ENCODE data around the gene KLHL36.
"Not testable (repeated sequence)": the region's sequence is repeated elsewhere in the genome, so short reads cannot be mapped to it uniquely, and the experiment has no call there.

The KLHL36 gene

GRCh38 chr16:84686707-84687298 lies 38.5 kb downstream of the KLHL36 start:
- TF ChIP-seq RARB (CRISPR knock-in tag; IDR thresholded peaks at IDR 0.05) (no peak), ARNTL (CRISPR knock-in tag; IDR thresholded peaks at IDR 0.05; ENCODE audit: borderline replicate concordance, low read depth) (no peak), PATZ1 (CRISPR knock-in tag; IDR thresholded peaks at IDR 0.05; ENCODE audit: borderline replicate concordance) (no peak), ZNF8 (CRISPR knock-in tag; IDR thresholded peaks at IDR 0.05) (no peak), ZNF565 (CRISPR knock-in tag; conservative IDR thresholded peaks at IDR 0.05; ENCODE audit: low read depth) (no peak), OSR1 (CRISPR knock-in tag; IDR thresholded peaks at IDR 0.05) (no peak), CSRNP3 (CRISPR knock-in tag; IDR thresholded peaks at IDR 0.05) (no peak), ZC3H10 (CRISPR knock-in tag; IDR thresholded peaks at IDR 0.05) (no peak), ESRRG (CRISPR knock-in tag; IDR thresholded peaks at IDR 0.05) (no peak), TOX (CRISPR knock-in tag; IDR thresholded peaks at IDR 0.05; ENCODE audit: borderline replicate concordance) (no peak), PPARA (CRISPR knock-in tag; IDR thresholded peaks at IDR 0.05; ENCODE audit: borderline replicate concordance) (no peak), BACH2 (CRISPR knock-in tag; IDR thresholded peaks at IDR 0.05; ENCODE audit: borderline replicate concordance) (no peak), GLIS3 (CRISPR knock-in tag; IDR thresholded peaks at IDR 0.05) (no peak), ZFP3 (CRISPR knock-in tag; IDR thresholded peaks at IDR 0.05) (no peak), ISL1 (CRISPR knock-in tag; IDR thresholded peaks at IDR 0.05) (no peak)
- TF ChIP-seq, protein P1, sequence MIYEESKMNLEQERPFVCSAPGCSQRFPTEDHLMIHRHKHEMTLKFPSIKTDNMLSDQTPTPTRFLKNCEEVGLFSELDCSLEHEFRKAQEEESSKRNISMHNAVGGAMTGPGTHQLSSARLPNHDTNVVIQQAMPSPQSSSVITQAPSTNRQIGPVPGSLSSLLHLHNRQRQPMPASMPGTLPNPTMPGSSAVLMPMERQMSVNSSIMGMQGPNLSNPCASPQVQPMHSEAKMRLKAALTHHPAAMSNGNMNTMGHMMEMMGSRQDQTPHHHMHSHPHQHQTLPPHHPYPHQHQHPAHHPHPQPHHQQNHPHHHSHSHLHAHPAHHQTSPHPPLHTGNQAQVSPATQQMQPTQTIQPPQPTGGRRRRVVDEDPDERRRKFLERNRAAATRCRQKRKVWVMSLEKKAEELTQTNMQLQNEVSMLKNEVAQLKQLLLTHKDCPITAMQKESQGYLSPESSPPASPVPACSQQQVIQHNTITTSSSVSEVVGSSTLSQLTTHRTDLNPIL (CRISPR knock-in tag; IDR thresholded peaks at IDR 0.05; ENCODE audit: low read depth): no peak
- TF ChIP-seq, protein P2, sequence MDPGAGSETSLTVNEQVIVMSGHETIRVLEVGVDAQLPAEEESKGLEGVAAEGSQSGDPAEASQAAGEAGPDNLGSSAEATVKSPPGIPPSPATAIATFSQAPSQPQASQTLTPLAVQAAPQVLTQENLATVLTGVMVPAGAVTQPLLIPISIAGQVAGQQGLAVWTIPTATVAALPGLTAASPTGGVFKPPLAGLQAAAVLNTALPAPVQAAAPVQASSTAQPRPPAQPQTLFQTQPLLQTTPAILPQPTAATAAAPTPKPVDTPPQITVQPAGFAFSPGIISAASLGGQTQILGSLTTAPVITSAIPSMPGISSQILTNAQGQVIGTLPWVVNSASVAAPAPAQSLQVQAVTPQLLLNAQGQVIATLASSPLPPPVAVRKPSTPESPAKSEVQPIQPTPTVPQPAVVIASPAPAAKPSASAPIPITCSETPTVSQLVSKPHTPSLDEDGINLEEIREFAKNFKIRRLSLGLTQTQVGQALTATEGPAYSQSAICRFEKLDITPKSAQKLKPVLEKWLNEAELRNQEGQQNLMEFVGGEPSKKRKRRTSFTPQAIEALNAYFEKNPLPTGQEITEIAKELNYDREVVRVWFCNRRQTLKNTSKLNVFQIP (CRISPR knock-in tag; IDR thresholded peaks at IDR 0.05; ENCODE audit: borderline replicate concordance, low read depth): no peak
- ATAC-seq: no peak

DNA sequence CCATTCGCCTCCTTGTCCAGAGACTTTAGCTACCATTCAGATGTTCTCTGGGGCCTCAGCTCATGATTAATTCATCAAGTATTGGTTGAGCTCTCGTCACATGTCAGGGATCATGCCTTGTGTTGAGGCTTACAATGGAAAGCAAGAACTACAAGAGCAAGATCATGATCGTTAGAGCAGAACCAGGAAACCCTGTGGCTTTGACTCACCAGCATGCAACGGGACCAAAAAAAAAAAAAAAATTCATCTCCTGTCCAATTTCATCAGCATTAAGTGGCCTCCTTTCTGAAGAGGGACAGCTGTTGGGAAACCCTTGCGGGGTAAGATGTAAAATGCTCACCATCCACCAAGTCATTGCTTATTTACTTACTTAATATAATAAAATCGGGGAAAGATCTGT lies 39.4 kb downstream of the KLHL36 start:
- no peak for ATAC-seq
- no peak for TF ChIP-seq SNAI2 (CRISPR knock-in tag; IDR thresholded peaks at IDR 0.05)
- TF ChIP-seq, protein P1 (CRISPR knock-in tag; IDR thresholded peaks at IDR 0.05; ENCODE audit: low read depth): no peak
- TF ChIP-seq BACH2 (CRISPR knock-in tag; IDR thresholded peaks at IDR 0.05; ENCODE audit: borderline replicate concordance): no peak
- TF ChIP-seq ZFP3 (CRISPR knock-in tag; IDR thresholded peaks at IDR 0.05): no peak
- TF ChIP-seq, protein P2 (CRISPR knock-in tag; IDR thresholded peaks at IDR 0.05; ENCODE audit: borderline replicate concordance, low read depth): no peak
- no peak for TF ChIP-seq ZNF565 (CRISPR knock-in tag; conservative IDR thresholded peaks at IDR 0.05; ENCODE audit: low read depth)
- no peak for TF ChIP-seq CSDC2 (CRISPR knock-in tag; IDR thresholded peaks at IDR 0.05)
- TF ChIP-seq ISL1 (CRISPR knock-in tag; IDR thresholded peaks at IDR 0.05): no peak
- no peak for TF ChIP-seq ARNTL (CRISPR knock-in tag; IDR thresholded peaks at IDR 0.05; ENCODE audit: borderline replicate concordance, low read depth)

- not testable (repeated sequence) for ATAC-seq
Observed at GRCh38 chr16:84688163-84688562, 39.9 kb downstream of the KLHL36 start.

Data from SK-N-SH treated with all-trans-retinoic acid at 6 μM for 48 hours (cell line).